HEK293 (cell line): Measurements from ENCODE around the gene VANGL1.

Experiments used
- SETDB1 ChIP-seq: IDR thresholded peaks from one replicate; pipeline ENCODE4 v1.6.1; 2017; ENCODE audit warnings: mild to moderate bottlenecking, low read length, moderate library complexity, mixed read lengths; ENCODE audit not compliant: insufficient read length
- ZNF670 ChIP-seq: fragments of 450-650 bp; formaldehyde crosslinking; IDR thresholded peaks from 2 replicates; pipeline ENCODE4 v1.5.1; 2016; ENCODE audit warnings: missing biosample characterization, missing genetic modification characterization, low read depth
- TF ChIP-seq, protein P1 (sequence below): fragments of 450-650 bp; formaldehyde crosslinking; IDR thresholded peaks from 2 replicates; pipeline ENCODE4 v1.5.1; 2017; ENCODE audit warnings: missing biosample characterization, missing genetic modification characterization

DNA sequence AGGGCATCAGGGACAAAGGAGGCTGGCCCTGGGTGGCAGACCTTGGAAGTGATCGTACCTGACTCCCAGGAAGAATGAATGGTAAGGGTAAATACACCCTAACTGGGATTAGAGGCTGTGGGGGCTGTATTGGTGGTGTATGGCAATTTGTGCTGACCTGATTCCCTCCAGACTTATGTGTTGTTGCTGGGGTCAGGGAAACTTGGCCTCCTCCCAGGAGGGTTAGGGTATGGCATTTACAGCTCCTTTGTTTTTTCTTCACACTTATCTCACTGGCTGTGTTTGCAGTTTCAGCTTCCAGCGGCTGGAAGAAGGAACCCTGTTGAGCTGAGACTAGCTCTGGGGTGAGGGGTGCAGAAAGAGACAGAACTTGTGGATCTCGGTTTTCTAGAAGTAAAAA, 8.2 kb downstream of the VANGL1 start:
- TF ChIP-seq SETDB1 (no peak), ZNF670 (tag by site-specific recombination) (no peak)
- TF ChIP-seq, protein P1, sequence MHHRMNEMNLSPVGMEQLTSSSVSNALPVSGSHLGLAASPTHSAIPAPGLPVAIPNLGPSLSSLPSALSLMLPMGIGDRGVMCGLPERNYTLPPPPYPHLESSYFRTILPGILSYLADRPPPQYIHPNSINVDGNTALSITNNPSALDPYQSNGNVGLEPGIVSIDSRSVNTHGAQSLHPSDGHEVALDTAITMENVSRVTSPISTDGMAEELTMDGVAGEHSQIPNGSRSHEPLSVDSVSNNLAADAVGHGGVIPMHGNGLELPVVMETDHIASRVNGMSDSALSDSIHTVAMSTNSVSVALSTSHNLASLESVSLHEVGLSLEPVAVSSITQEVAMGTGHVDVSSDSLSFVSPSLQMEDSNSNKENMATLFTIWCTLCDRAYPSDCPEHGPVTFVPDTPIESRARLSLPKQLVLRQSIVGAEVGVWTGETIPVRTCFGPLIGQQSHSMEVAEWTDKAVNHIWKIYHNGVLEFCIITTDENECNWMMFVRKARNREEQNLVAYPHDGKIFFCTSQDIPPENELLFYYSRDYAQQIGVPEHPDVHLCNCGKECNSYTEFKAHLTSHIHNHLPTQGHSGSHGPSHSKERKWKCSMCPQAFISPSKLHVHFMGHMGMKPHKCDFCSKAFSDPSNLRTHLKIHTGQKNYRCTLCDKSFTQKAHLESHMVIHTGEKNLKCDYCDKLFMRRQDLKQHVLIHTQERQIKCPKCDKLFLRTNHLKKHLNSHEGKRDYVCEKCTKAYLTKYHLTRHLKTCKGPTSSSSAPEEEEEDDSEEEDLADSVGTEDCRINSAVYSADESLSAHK: no peak
